K562 (cell line): ENCODE results near the gene LYPD4. TPM values are rescaled to one million over a fixed set of nuclear protein-coding genes. Genes with fewer than 3 reads are reported as not detected.
A peak's percentile ranks its signal among the peaks of the same experiment; 100 is the strongest.

ENCODE experiments used
- CCAR2 ChIP-seq: fragments of 200-400 bp; formaldehyde crosslinking; IDR thresholded peaks from 2 replicates; pipeline ENCODE4 v1.6.1; 2017; ENCODE audit warnings: mild to moderate bottlenecking, low read depth, low read length
- CREB1 ChIP-seq, 2 experiments: sonication (generic) in 1 of 2; formaldehyde crosslinking in 1 of 2; IDR thresholded peaks; 2 replicates each; pipeline versions ENCODE4 v1.6.1 to v1.8.0; 2012 to 2022; ENCODE audit warnings: inconsistent platforms in 1 of 2, mild to moderate bottlenecking in 1 of 2, missing genetic modification reagents in 1 of 2, moderate library complexity in 1 of 2
- FOXK2 ChIP-seq, 2 experiments: fragments of 450-650 bp; IDR thresholded peaks in 1 of 2; conservative IDR thresholded peaks in 1 of 2; 2 replicates each; pipeline ENCODE4 v1.6.1; 2016; ENCODE audit warnings: low read depth in 2 of 2, mild to moderate bottlenecking in 1 of 2
- HCFC1 ChIP-seq: IDR thresholded peaks from 2 replicates; pipeline ENCODE4 v1.6.1; 2012; ENCODE audit warnings: low read depth, low read length, improper control_type of control experiment
- JUN ChIP-seq, 2 experiments: sonication (generic) in 1 of 2; formaldehyde crosslinking in 1 of 2; IDR thresholded peaks; 2 replicates each; pipeline versions ENCODE4 v1.6.1 to v1.8.0; 2012 to 2022; ENCODE audit warnings: borderline replicate concordance in 2 of 2, mild to moderate bottlenecking in 2 of 2, improper control_type of control experiment in 1 of 2, low read depth in 1 of 2, low read length in 1 of 2, missing genetic modification reagents in 1 of 2
- KDM1A ChIP-seq, 2 experiments: fragments of 450-650 bp; IDR thresholded peaks; 2 replicates each; pipeline ENCODE4 v1.6.1; 2016; ENCODE audit warnings: mild to moderate bottlenecking in 2 of 2
- PURB ChIP-seq: sonication (generic); formaldehyde crosslinking; IDR thresholded peaks from 2 replicates; pipeline ENCODE4 v1.9.0; 2021; ENCODE audit warnings: low read depth, mild to moderate bottlenecking, missing genetic modification reagents
- YY1 ChIP-seq, 3 experiments: IDR thresholded peaks; 2 replicates each; pipeline ENCODE4 v1.6.1; 2011; ENCODE audit warnings: low read length in 2 of 3, mild to moderate bottlenecking in 2 of 3, moderate library complexity in 2 of 3, borderline replicate concordance in 1 of 3, control low read depth in 1 of 3, low read depth in 1 of 3; ENCODE audit not compliant: insufficient read depth in 3 of 3, insufficient replicate concordance in 2 of 3, control insufficient read depth in 1 of 3, insufficient read length in 1 of 3; ENCODE audit errors: extremely low read depth in 1 of 3
- ZNF232 ChIP-seq: sonication (generic); formaldehyde crosslinking; IDR thresholded peaks from 2 replicates; pipeline ENCODE4 v1.8.0; 2022; ENCODE audit warnings: mild to moderate bottlenecking, missing genetic modification reagents
- polyA plus RNA-seq, 8 experiments: library from polyadenylated mRNA; depleted of rRNA in 4 of 8; stranded (reverse) in 5 of 8; unstranded in 3 of 8; fragments of >200 nt; fragmentation: Nextera tagmentation in 2 of 8; fragmentation: Illumina TruSeq in 1 of 8; extraction: Ambion mirVana in 2 of 8; extraction: Trizol in 1 of 8; gene quantifications; 2 replicates each; pipeline versions ENCODE4 v1.2.1 to v1.2.3, GENCODE V29; 2011 to 2014; ENCODE audit warnings: inconsistent platforms in 1 of 8, missing spikeins in 1 of 8
- total RNA-seq, 7 experiments: library from RNA; depleted of rRNA in 6 of 7; stranded (reverse); fragments of >200 nt in 6 of 7; fragmentation: Illumina TruSeq in 2 of 7; extraction: Trizol in 2 of 7; gene quantifications; 2 replicates each; pipeline versions ENCODE4 v1.2.1 to v1.2.3, GENCODE V29; 2011 to 2021; ENCODE audit warnings: low replicate concordance in 1 of 7
- TF ChIP-seq, protein P1 (sequence below): fragments of 450-650 bp; formaldehyde crosslinking; IDR thresholded peaks from 2 replicates; pipeline ENCODE4 v1.4.0; 2022; ENCODE audit warnings: missing genetic modification characterization
- TF ChIP-seq, protein P2 (sequence below): sonication (generic); formaldehyde crosslinking; IDR thresholded peaks from 2 replicates; pipeline ENCODE4 v1.8.0; 2022; ENCODE audit warnings: mild to moderate bottlenecking, missing genetic modification reagents
- TF ChIP-seq, protein P3 (sequence below): sonication (generic); formaldehyde crosslinking; IDR thresholded peaks from 2 replicates; pipeline ENCODE4 v1.8.0; 2022; ENCODE audit warnings: missing genetic modification reagents, mild to moderate bottlenecking, borderline replicate concordance
- TF ChIP-seq, protein P4 (sequence below): fragments of 450-650 bp; formaldehyde crosslinking; IDR thresholded peaks from 2 replicates; pipeline ENCODE4 v1.4.0; 2020; ENCODE audit warnings: mild to moderate bottlenecking
- TF ChIP-seq, protein P5 (sequence below): sonication (generic); formaldehyde crosslinking; IDR thresholded peaks from 2 replicates; pipeline ENCODE4 v1.8.1; 2022; ENCODE audit warnings: missing genetic modification reagents
- TF ChIP-seq, protein P6 (sequence below): fragments of 450-650 bp; formaldehyde crosslinking; IDR thresholded peaks from 2 replicates; pipeline ENCODE4 v1.4.0; 2020; ENCODE audit warnings: mild to moderate bottlenecking, mixed read lengths

The LYPD4 gene
- total and polyA plus RNA-seq, 9 of the 15 experiments (the other 6 are each of a cell fraction or from before 2014, with no cell fraction given), result 0.11 TPM; not detected in 8

DNA sequence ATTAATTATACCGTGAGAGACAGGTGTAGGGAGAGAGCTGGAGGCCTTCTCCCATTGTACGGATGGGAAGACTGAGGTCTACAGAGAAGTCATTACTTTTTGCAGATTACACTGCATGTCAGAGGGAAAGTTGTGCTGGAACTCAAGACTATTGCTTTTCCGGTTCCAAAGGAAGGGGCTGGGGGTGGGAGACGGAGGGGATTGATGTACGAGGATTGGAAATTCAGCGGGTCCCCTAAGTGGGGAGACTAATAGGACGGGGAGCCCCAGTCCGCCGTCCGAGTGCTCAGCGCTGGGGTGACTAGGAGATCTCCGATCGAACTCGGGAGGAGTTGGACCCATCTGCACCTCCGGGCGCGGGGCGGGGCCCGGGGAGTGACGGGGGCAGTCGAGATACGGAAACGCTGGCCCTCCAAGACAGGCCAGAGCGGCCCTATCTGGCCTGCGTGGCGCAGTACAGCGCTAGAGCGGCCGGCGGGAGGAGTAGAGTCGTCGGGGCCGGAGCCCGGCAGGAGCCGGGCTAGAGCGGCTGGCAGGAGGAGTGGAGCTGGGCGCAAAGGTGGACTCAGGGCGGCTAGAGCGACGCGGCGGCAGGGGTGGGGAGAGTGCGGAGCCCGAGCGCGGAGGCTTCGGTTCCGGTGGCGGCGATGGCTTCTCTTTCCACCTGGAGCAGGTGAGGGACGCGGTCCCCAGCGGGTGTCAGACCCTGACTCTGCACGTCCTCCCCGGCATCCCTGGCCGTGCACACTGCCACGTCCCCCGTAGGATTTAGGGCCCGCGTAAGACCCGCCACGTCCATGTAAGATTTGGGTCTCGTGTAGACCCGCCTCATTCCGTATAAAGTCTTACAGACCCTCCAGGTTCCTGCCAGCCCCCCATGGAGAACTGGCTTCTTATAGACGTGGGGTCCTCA, 39.6 kb upstream of the LYPD4 start (continued):
- no peak for TF ChIP-seq JUN (IDR thresholded peaks at IDR 0.05; ENCODE audit: borderline replicate concordance, low read depth, low read length)
- TF ChIP-seq JUN (CRISPR knock-in tag; IDR thresholded peaks at IDR 0.05; ENCODE audit: borderline replicate concordance), result no peak
- TF ChIP-seq YY1 (IDR thresholded peaks at IDR 0.05; ENCODE audit: borderline replicate concordance in 1 of 3, control insufficient read depth in 1 of 3, extremely low read depth in 1 of 3, insufficient read depth in 3 of 3, insufficient read length in 1 of 3, insufficient replicate concordance in 2 of 3, low read depth in 1 of 3, low read length in 2 of 3), result peak in 2 of 3 experiments; percentile 57 to 67
- no peak for TF ChIP-seq CCAR2
- TF ChIP-seq, protein P1, sequence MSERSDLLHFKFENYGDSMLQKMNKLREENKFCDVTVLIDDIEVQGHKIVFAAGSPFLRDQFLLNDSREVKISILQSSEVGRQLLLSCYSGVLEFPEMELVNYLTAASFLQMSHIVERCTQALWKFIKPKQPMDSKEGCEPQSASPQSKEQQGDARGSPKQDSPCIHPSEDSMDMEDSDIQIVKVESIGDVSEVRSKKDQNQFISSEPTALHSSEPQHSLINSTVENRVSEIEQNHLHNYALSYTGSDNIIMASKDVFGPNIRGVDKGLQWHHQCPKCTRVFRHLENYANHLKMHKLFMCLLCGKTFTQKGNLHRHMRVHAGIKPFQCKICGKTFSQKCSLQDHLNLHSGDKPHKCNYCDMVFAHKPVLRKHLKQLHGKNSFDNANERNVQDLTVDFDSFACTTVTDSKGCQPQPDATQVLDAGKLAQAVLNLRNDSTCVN (CRISPR knock-in tag), result peak; percentile 15; the same call in 1 of the 2 replicates
- TF ChIP-seq HCFC1, result peak; percentile 86
- 0 out of 4 replicates have a peak, but pooled peaks of 1 of the 2 experiments have one; percentile 55 for TF ChIP-seq FOXK2 (conservative IDR thresholded peaks at IDR 0.05 in 1 of 2, IDR thresholded peaks at IDR 0.05 in 1 of 2; ENCODE audit: low read depth in 2 of 2)
- TF ChIP-seq CREB1 (IDR thresholded peaks at IDR 0.05), result peak; percentile 48
- peak; percentile 73; the same call in 1 of the 2 replicates for TF ChIP-seq CREB1 (CRISPR knock-in tag; IDR thresholded peaks at IDR 0.05)
- TF ChIP-seq, protein P2, sequence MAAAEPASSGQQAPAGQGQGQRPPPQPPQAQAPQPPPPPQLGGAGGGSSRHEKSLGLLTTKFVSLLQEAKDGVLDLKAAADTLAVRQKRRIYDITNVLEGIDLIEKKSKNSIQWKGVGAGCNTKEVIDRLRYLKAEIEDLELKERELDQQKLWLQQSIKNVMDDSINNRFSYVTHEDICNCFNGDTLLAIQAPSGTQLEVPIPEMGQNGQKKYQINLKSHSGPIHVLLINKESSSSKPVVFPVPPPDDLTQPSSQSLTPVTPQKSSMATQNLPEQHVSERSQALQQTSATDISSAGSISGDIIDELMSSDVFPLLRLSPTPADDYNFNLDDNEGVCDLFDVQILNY (CRISPR knock-in tag), result no peak
- TF ChIP-seq, protein P3, sequence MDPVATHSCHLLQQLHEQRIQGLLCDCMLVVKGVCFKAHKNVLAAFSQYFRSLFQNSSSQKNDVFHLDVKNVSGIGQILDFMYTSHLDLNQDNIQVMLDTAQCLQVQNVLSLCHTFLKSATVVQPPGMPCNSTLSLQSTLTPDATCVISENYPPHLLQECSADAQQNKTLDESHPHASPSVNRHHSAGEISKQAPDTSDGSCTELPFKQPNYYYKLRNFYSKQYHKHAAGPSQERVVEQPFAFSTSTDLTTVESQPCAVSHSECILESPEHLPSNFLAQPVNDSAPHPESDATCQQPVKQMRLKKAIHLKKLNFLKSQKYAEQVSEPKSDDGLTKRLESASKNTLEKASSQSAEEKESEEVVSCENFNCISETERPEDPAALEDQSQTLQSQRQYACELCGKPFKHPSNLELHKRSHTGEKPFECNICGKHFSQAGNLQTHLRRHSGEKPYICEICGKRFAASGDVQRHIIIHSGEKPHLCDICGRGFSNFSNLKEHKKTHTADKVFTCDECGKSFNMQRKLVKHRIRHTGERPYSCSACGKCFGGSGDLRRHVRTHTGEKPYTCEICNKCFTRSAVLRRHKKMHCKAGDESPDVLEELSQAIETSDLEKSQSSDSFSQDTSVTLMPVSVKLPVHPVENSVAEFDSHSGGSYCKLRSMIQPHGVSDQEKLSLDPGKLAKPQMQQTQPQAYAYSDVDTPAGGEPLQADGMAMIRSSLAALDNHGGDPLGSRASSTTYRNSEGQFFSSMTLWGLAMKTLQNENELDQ, result 0 out of 2 replicates have a peak, but pooled peaks have one; percentile 63
- no peak for TF ChIP-seq PURB (CRISPR knock-in tag)
- TF ChIP-seq KDM1A (IDR thresholded peaks at IDR 0.05), result peak; percentile 97 to 99
- TF ChIP-seq, protein P4, sequence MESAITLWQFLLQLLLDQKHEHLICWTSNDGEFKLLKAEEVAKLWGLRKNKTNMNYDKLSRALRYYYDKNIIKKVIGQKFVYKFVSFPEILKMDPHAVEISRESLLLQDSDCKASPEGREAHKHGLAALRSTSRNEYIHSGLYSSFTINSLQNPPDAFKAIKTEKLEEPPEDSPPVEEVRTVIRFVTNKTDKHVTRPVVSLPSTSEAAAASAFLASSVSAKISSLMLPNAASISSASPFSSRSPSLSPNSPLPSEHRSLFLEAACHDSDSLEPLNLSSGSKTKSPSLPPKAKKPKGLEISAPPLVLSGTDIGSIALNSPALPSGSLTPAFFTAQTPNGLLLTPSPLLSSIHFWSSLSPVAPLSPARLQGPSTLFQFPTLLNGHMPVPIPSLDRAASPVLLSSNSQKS (CRISPR knock-in tag), result no peak
- no peak for TF ChIP-seq ZNF232 (CRISPR knock-in tag)
- TF ChIP-seq, protein P5, sequence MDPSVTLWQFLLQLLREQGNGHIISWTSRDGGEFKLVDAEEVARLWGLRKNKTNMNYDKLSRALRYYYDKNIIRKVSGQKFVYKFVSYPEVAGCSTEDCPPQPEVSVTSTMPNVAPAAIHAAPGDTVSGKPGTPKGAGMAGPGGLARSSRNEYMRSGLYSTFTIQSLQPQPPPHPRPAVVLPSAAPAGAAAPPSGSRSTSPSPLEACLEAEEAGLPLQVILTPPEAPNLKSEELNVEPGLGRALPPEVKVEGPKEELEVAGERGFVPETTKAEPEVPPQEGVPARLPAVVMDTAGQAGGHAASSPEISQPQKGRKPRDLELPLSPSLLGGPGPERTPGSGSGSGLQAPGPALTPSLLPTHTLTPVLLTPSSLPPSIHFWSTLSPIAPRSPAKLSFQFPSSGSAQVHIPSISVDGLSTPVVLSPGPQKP (CRISPR knock-in tag), result no peak
- TF ChIP-seq, protein P6, sequence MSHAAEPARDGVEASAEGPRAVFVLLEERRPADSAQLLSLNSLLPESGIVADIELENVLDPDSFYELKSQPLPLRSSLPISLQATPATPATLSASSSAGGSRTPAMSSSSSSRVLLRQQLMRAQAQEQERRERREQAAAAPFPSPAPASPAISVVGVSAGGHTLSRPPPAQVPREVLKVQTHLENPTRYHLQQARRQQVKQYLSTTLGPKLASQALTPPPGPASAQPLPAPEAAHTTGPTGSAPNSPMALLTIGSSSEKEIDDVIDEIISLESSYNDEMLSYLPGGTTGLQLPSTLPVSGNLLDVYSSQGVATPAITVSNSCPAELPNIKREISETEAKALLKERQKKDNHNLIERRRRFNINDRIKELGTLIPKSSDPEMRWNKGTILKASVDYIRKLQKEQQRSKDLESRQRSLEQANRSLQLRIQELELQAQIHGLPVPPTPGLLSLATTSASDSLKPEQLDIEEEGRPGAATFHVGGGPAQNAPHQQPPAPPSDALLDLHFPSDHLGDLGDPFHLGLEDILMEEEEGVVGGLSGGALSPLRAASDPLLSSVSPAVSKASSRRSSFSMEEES (CRISPR knock-in tag), result no peak
